OCI-LY7 (cell line): Measurements from ENCODE around the gene ZNF697. TPM values are rescaled to one million over a fixed set of nuclear protein-coding genes. Genes with fewer than 3 reads are reported as not detected.
"Not testable (repeated sequence)": the region's sequence is repeated elsewhere in the genome, so short reads cannot be mapped to it uniquely, and the experiment has no call there.

ENCODE experiments used
- BruUV-seq: library from RNA; stranded (reverse); fragments of 400-500 nt; replicated peaks from 2 replicates; lab custom pipeline; 2021; lab: Mats Ljungman, UMichigan
- CTCF ChIA-PET: fragments of 300-600 bp; sonication (Branson Sonifier 250); formaldehyde crosslinking; loops from one replicate; lab custom pipeline; 2022; ENCODE audit warnings: antibody characterized with exemption; ENCODE audit not compliant: unreplicated experiment; lab: Charles Lee
- POLR2A ChIA-PET: fragments of 300-600 bp; sonication (Branson Sonifier 250); formaldehyde crosslinking; loops from one replicate; lab custom pipeline; 2022; ENCODE audit warnings: antibody characterized with exemption; lab: Charles Lee
- DNase-seq: peaks from one replicate; pipeline ENCODE4 v3.0.0-alpha.2; 2015; ENCODE audit warnings: low spot score
- H2AFZ ChIP-seq: fragments of 200-600 bp; sonication (generic), shearing (Covaris generic); 2 replicates; pipeline ENCODE4 v1.6.1; 2014; ENCODE audit warnings: mild to moderate bottlenecking, antibody characterized with exemption, low read length, moderate library complexity
- H3K27ac ChIP-seq: fragments of 200-600 bp; sonication (generic); 2 replicates; pipeline ENCODE4 v1.5.1; 2014; ENCODE audit warnings: mixed run types, low read depth, mild to moderate bottlenecking, moderate library complexity, low read length, inconsistent platforms; ENCODE audit not compliant: poor library complexity, severe bottlenecking
- H3K36me3 ChIP-seq: fragments of 200-600 bp; sonication (generic); 2 replicates; pipeline ENCODE4 v1.6.1; 2014; ENCODE audit warnings: mild to moderate bottlenecking, antibody characterized with exemption, low read length, moderate library complexity, mixed read lengths; ENCODE audit not compliant: insufficient read depth
- H3K4me1 ChIP-seq: fragments of 200-600 bp; sonication (generic); 2 replicates; pipeline ENCODE4 v1.5.1; 2014; ENCODE audit warnings: mild to moderate bottlenecking, low read length; ENCODE audit not compliant: insufficient read depth, poor library complexity, severe bottlenecking
- H3K4me2 ChIP-seq: fragments of 200-600 bp; sonication (generic); 2 replicates; pipeline ENCODE4 v1.6.1; 2014; ENCODE audit warnings: mild to moderate bottlenecking, low read length
- H3K4me3 ChIP-seq: fragments of 200-600 bp; sonication (generic); 2 replicates; pipeline ENCODE4 v1.5.1; 2014; ENCODE audit warnings: mild to moderate bottlenecking, low read depth, low read length; ENCODE audit not compliant: poor library complexity, severe bottlenecking
- H3K79me2 ChIP-seq: fragments of 200-600 bp; sonication (generic); 2 replicates; pipeline ENCODE4 v1.6.1; 2016; ENCODE audit warnings: low read depth, mild to moderate bottlenecking, low read length, moderate library complexity, mixed read lengths; ENCODE audit not compliant: insufficient read depth
- H3K9me2 ChIP-seq: fragments of 200-600 bp; sonication (generic); 2 replicates; pipeline ENCODE4 v1.6.1; 2016; ENCODE audit warnings: mild to moderate bottlenecking, low read length, mixed read lengths; ENCODE audit not compliant: insufficient read depth
- H3K9me3 ChIP-seq: fragments of 200-600 bp; sonication (generic); 2 replicates; pipeline ENCODE4 v1.6.1; 2014; ENCODE audit warnings: mild to moderate bottlenecking, mixed run types, low read length, mixed read lengths
- H4K20me1 ChIP-seq: fragments of 200-600 bp; sonication (generic); 2 replicates; pipeline ENCODE4 v1.6.1; 2014; ENCODE audit warnings: mild to moderate bottlenecking, antibody characterized with exemption, low read length, moderate library complexity, mixed read lengths; ENCODE audit not compliant: insufficient read depth
- CTCF ChIP-seq: fragments of 200-600 bp; sonication (generic); conservative IDR thresholded peaks from 2 replicates; pipeline ENCODE4 v1.5.1; 2014; ENCODE audit warnings: mild to moderate bottlenecking, antibody characterized with exemption, low read length, moderate library complexity, mixed read lengths
- intact Hi-C: fragments of 100-400 bp; cut with micrococcal nuclease; formaldehyde crosslinking; loops from one replicate; pipeline ENCODE4 v1.10.0; 2022; ENCODE audit not compliant: unreplicated experiment
- total RNA-seq, 2 experiments: library from RNA; depleted of rRNA in 1 of 2; stranded (reverse); fragments of >200 nt in 1 of 2; shearing (Covaris generic) in 1 of 2; gene quantifications; 2 replicates each; pipeline ENCODE4 v1.2.3, GENCODE V29; 2014 to 2022

ZNF697 gene
- total RNA-seq, 2 experiments from 2014 or later = not detected

- H3K79me2 ChIP-seq, CTCF ChIA-PET, intact Hi-C loops, DNase-seq, H3K4me2 ChIP-seq, H3K9me3 ChIP-seq, H3K4me3 ChIP-seq, H2AFZ ChIP-seq, H3K27ac ChIP-seq, H3K36me3 ChIP-seq, POLR2A ChIA-PET, H3K9me2 ChIP-seq, H4K20me1 ChIP-seq, H3K4me1 ChIP-seq, BruUV-seq: not testable (repeated sequence)
- TF ChIP-seq CTCF = peak; percentile 39; the same call in 1 of the 2 replicates
Observed at GRCh38 chr1:119569930-119570622, 78.0 kb downstream of the ZNF697 start.

Other genes starting within 250 kb of the ZNF697 start
- not detected in 2 replicates for gene HSD3B2, start 233.1 kb downstream of the ZNF697 start, total RNA-seq (2014; rRNA removed; shearing (Covaris generic))
- not detected in 2 replicates for gene HSD3B2, start 233.1 kb downstream of the ZNF697 start, total RNA-seq (2022)
- gene HSD3B1, start 141.1 kb downstream of the ZNF697 start, total RNA-seq (2014; rRNA removed; shearing (Covaris generic)) = not detected in 2 replicates
- not detected in 2 replicates for gene HSD3B1, start 141.1 kb downstream of the ZNF697 start, total RNA-seq (2022)
- 283 and 287 TPM in 2 replicates for gene PHGDH, start 63.7 kb upstream of the ZNF697 start, total RNA-seq (2014; rRNA removed; shearing (Covaris generic))
- 451 and 506 TPM in 2 replicates for gene PHGDH, start 63.7 kb upstream of the ZNF697 start, total RNA-seq (2022)
- not detected in 2 replicates for gene HMGCS2, start 120.6 kb upstream of the ZNF697 start, total RNA-seq (2014; rRNA removed; shearing (Covaris generic))
- gene HMGCS2, start 120.6 kb upstream of the ZNF697 start, total RNA-seq (2022) = not detected in 2 replicates
- not detected in 2 replicates for gene REG4, start 163.2 kb upstream of the ZNF697 start, total RNA-seq (2014; rRNA removed; shearing (Covaris generic))
- gene REG4, start 163.2 kb upstream of the ZNF697 start, total RNA-seq (2022) = not detected in 2 replicates
- not detected in 2 replicates for gene ADAM30, start 248.2 kb upstream of the ZNF697 start, total RNA-seq (2014; rRNA removed; shearing (Covaris generic))
- gene ADAM30, start 248.2 kb upstream of the ZNF697 start, total RNA-seq (2022) = not detected in 2 replicates